K562 (cell line): ENCODE data around the gene TADA1. TPM values are rescaled to one million over a fixed set of nuclear protein-coding genes. Genes with fewer than 3 reads are reported as not detected.

Source experiments
- AFF4 ChIP-seq: sonication (generic); formaldehyde crosslinking; IDR thresholded peaks from 2 replicates; pipeline ENCODE4 v1.8.0; 2023; ENCODE audit warnings: mild to moderate bottlenecking, missing genetic modification reagents
- CHD7 ChIP-seq: fragments of 200-600 bp; sonication (generic); IDR thresholded peaks from one replicate; pipeline ENCODE4 v1.6.1; 2012; ENCODE audit warnings: mild to moderate bottlenecking, low read depth, low read length, inconsistent platforms
- EP300 ChIP-seq: IDR thresholded peaks from 2 replicates; pipeline ENCODE4 v1.6.1; 2012; ENCODE audit warnings: low read length, improper control_type of control experiment
- MLLT1 ChIP-seq, 2 experiments: fragments of 450-650 bp; IDR thresholded peaks; 2 replicates each; pipeline ENCODE4 v1.6.1; 2016
- MTA1 ChIP-seq: fragments of 450-650 bp; IDR thresholded peaks from 2 replicates; pipeline ENCODE4 v1.6.1; 2017; ENCODE audit warnings: borderline replicate concordance
- PATZ1 ChIP-seq: fragments of 250-450 bp; sonication (Bioruptor Pico); IDR thresholded peaks from 2 replicates; pipeline ENCODE4 v1.5.0; 2020; ENCODE audit warnings: mild to moderate bottlenecking, borderline replicate concordance
- RBBP5 ChIP-seq: fragments of 200-600 bp; sonication (generic); IDR thresholded peaks from 2 replicates; pipeline ENCODE4 v1.6.1; 2012; ENCODE audit warnings: borderline replicate concordance, mild to moderate bottlenecking, low read length, control low read depth, inconsistent platforms; ENCODE audit not compliant: insufficient read depth, poor library complexity, severe bottlenecking
- TAL1 ChIP-seq: fragments of 450-650 bp; IDR thresholded peaks from 2 replicates; pipeline ENCODE4 v1.6.1; 2016; ENCODE audit warnings: mild to moderate bottlenecking
- ZNF143 ChIP-seq: sonication (generic); formaldehyde crosslinking; IDR thresholded peaks from 2 replicates; pipeline ENCODE4 v1.9.0; 2022; ENCODE audit warnings: mild to moderate bottlenecking, missing genetic modification reagents
- polyA plus RNA-seq, 8 experiments: library from polyadenylated mRNA; depleted of rRNA in 4 of 8; stranded (reverse) in 5 of 8; unstranded in 3 of 8; fragments of >200 nt; fragmentation: Nextera tagmentation in 2 of 8; fragmentation: Illumina TruSeq in 1 of 8; extraction: Ambion mirVana in 2 of 8; extraction: Trizol in 1 of 8; gene quantifications; 2 replicates each; pipeline versions ENCODE4 v1.2.1 to v1.2.3, GENCODE V29; 2011 to 2014; ENCODE audit warnings: inconsistent platforms in 1 of 8, missing spikeins in 1 of 8
- total RNA-seq, 7 experiments: library from RNA; depleted of rRNA in 6 of 7; stranded (reverse); fragments of >200 nt in 6 of 7; fragmentation: Illumina TruSeq in 2 of 7; extraction: Trizol in 2 of 7; gene quantifications; 2 replicates each; pipeline versions ENCODE4 v1.2.1 to v1.2.3, GENCODE V29; 2011 to 2021; ENCODE audit warnings: low replicate concordance in 1 of 7

The TADA1 gene
- total and polyA plus RNA-seq, 9 of the 15 experiments (the other 6 are each of a cell fraction or from before 2014, with no cell fraction given) = 15.9 to 76.5 (median 28.7) TPM

- TF ChIP-seq CHD7 (no peak), TAL1 (peak; percentile 64), MLLT1 (IDR thresholded peaks at IDR 0.05) (no peak), PATZ1 (CRISPR knock-in tag) (no peak), MTA1 (no peak), RBBP5 (no peak), EP300 (no peak), ZNF143 (CRISPR knock-in tag) (no peak), AFF4 (no peak)
Measured at GRCh38 chr1:166903232-166903631, 27.2 kb upstream of the TADA1 start (continued).
